Right atrium auricular region (tissue), 2 donors: Measurements from ENCODE around the gene SPCS3. TPM values are rescaled to one million over a fixed set of nuclear protein-coding genes. Genes with fewer than 3 reads are reported as not detected.

ENCODE experiments used
- DNase-seq: peaks from one replicate; pipeline ENCODE4 v3.0.0-alpha.2; 2019; ENCODE audit warnings: low spot score
- H3K27ac ChIP-seq, 2 donors: fragments of 200-600 bp; sonication (generic); 1 replicate in 1 of 2; 2 replicates in 1 of 2; pipeline ENCODE4 v1.5.1; 2016 to 2019
- H3K27me3 ChIP-seq, 2 donors: fragments of 200-600 bp; sonication (generic); one replicate each; pipeline versions ENCODE4 v1.5.1 to v1.6.0; 2017 to 2019
- H3K36me3 ChIP-seq: fragments of 200-600 bp; sonication (generic); one replicate; pipeline ENCODE4 v1.5.1; 2016
- H3K4me1 ChIP-seq, 2 donors: fragments of 200-600 bp; sonication (generic); one replicate each; pipeline versions ENCODE4 v1.5.1 to v1.6.0; 2017 to 2019
- H3K4me3 ChIP-seq, 2 donors: fragments of 200-600 bp; sonication (generic); 1 replicate in 1 of 2; 2 replicates in 1 of 2; pipeline ENCODE4 v1.5.1; 2017 to 2019; ENCODE audit warnings: mild to moderate bottlenecking in 1 of 2, moderate library complexity in 1 of 2
- H3K9me3 ChIP-seq, 2 donors: fragments of 200-600 bp; sonication (generic); one replicate each; pipeline ENCODE4 v1.5.1; 2019
- total RNA-seq, 2 donors: library from RNA; depleted of rRNA; stranded (reverse); fragments of >200 nt; gene quantifications; one replicate each; pipeline ENCODE4 v1.1.0, GENCODE V29; 2016
- TF ChIP-seq, protein P1 (sequence below), 2 donors: fragments of 200-600 bp; sonication (generic); IDR thresholded peaks; one replicate each; pipeline ENCODE4 v1.5.1; 2019; ENCODE audit warnings: antibody characterized with exemption in 2 of 2

Gene SPCS3
- total RNA-seq, 2 donors from 2014 or later: 45.7 to 55.0 TPM

DNA sequence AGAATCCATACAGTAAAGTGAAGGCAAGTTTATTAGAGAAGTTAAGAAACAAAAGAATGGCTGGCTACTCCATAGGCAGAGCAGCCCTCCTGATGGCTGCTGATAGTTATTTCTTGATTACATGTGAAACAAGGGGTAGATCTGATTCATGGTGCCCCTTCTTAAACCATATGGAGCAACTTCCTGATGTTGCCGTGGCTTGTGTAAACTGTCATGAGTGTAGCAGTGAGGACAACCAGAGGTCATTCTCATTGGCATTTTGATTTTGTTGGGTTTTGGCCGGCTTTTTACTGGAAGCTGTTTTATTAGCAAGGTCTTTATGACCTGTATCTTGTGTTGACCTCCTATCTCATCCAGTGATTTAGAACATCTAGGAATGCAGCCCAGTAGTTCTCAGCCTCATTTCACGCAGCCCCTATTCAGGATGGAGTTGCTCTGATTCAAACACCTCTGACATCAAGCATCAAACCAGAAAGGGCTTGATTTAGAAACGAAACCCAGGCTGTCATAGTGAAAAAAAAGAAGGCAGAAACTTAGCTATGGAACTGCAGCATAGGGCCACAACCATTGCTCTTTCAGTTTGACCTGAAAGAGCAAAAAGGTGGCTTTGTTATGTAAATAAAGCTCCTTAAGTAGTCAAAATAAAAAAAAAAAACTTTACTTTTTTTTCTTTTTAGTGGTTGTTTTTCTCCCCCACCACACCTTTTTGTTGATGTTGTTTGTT, 37.8 kb downstream of the SPCS3 start:
- no peaks in the 10 kb centered on the region for H3K9me3 ChIP-seq
- TF ChIP-seq, protein P1, sequence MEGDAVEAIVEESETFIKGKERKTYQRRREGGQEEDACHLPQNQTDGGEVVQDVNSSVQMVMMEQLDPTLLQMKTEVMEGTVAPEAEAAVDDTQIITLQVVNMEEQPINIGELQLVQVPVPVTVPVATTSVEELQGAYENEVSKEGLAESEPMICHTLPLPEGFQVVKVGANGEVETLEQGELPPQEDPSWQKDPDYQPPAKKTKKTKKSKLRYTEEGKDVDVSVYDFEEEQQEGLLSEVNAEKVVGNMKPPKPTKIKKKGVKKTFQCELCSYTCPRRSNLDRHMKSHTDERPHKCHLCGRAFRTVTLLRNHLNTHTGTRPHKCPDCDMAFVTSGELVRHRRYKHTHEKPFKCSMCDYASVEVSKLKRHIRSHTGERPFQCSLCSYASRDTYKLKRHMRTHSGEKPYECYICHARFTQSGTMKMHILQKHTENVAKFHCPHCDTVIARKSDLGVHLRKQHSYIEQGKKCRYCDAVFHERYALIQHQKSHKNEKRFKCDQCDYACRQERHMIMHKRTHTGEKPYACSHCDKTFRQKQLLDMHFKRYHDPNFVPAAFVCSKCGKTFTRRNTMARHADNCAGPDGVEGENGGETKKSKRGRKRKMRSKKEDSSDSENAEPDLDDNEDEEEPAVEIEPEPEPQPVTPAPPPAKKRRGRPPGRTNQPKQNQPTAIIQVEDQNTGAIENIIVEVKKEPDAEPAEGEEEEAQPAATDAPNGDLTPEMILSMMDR (IDR thresholded peaks at IDR 0.05): no peak
- no peak for DNase-seq

DNA sequence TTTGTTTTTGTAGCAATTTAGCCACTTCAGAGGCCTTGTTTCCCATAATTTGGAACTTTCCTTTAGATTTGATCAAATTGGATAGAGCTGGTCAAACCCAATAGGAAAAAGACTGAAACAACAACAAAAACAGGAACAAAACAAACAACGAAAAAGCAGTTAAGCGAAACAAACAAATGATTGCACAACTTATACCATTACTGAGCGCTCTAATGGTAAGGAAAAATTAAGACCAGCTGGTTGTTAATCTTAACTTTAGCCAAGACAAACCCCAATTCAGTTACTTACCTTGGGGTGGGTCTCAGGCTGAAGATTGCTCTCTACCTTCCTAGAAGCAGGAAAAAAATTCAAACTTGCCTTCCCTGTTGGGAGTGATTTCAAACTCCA, 38.3 kb downstream of the SPCS3 start:
- TF ChIP-seq, protein P1 (IDR thresholded peaks at IDR 0.05): no peak
- Histone ChIP-seq H3K4me3 (no peak overlapping the region), H3K36me3 (no peaks in the 10 kb centered on the region), H3K4me1 (no peaks in the 10 kb centered on the region), H3K27ac (no peak overlapping the region), H3K9me3 (no peaks in the 10 kb centered on the region), H3K27me3 (no peaks in the 10 kb centered on the region)
- DNase-seq: no peak

More for the DNA sequence above, 37.8 kb downstream of the SPCS3 start:
- Histone ChIP-seq H3K27ac (no peak overlapping the region), H3K4me3 (no peak overlapping the region), H3K4me1 (no peaks in the 10 kb centered on the region), H3K36me3 (no peaks in the 10 kb centered on the region), H3K27me3 (no peaks in the 10 kb centered on the region)

DNA sequence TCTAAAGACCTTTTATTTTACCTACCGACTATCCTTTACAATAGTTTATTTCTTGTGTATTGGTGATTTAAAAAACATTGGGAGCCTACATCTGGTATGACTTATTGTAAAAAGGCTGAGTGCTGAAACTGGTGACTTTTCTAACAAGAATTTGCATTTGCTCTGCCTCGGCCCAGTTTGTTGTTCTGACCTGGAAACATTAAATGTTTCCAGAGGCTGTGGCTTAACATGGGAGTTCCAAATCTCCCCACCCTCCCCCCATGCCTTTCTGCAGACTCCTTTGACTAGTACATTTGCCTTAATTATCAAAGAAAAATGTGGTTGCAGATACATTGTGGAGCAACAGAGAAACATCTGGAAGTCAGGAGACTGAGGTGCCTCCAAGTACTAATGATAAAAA, 39.8 kb downstream of the SPCS3 start:
- TF ChIP-seq, protein P1 (IDR thresholded peaks at IDR 0.05): no peak
- Histone ChIP-seq H3K9me3 (no peaks in the 10 kb centered on the region), H3K27ac (no peak overlapping the region), H3K36me3 (no peaks in the 10 kb centered on the region), H3K27me3 (no peaks in the 10 kb centered on the region), H3K4me3 (no peak overlapping the region), H3K4me1 (no peaks in the 10 kb centered on the region)
- DNase-seq: no peak

DNA sequence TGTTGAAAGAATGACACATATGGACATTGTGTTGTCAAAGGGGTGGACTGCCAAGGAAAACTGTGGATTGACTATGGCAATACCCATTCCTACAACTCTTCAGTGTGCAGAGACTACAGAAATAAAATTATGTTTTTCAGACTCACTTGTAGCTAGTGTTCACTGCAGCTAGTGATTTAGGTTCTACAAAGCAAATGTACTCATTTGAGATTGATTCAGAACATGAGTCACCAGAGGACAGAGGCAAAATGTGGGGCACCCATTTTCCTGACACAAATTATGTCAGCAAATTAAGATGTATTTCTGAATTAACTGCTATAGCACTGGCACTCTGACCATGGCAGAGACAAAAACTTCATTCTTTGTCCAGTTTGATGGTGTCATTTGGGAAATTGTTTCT, 40.7 kb downstream of the SPCS3 start:
- Histone ChIP-seq H3K36me3 (no peaks in the 10 kb centered on the region), H3K4me1 (no peaks in the 10 kb centered on the region), H3K4me3 (no peak overlapping the region), H3K27ac (no peak overlapping the region), H3K27me3 (no peaks in the 10 kb centered on the region), H3K9me3 (no peaks in the 10 kb centered on the region)
- TF ChIP-seq, protein P1 (IDR thresholded peaks at IDR 0.05): no peak
- DNase-seq: no peak

DNA sequence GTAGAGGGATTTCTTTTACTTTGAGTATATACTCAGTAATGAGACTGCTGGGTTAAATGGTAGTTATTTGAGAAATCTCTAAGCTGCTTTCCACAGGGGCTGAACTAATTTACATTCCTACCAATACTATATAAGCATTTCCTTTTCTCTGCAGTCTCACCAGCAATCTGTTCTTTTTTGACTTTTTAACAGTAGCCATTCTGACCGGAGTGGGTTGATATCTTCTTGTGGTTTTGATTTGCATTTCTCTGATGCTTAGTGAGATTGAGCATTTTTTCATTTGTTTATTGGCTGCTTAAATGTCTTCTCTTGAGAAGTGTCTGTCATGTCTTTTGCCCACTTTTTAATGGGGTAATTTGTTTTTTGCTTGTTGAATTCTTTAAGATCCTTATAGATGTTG, 43.3 kb downstream of the SPCS3 start:
- Histone ChIP-seq H3K36me3 (no peaks in the 10 kb centered on the region), H3K4me3 (no peak overlapping the region), H3K9me3 (peaks cover 0 to 20% of the 10 kb centered on the region in 2 donors), H3K27ac (no peak overlapping the region), H3K27me3 (no peaks in the 10 kb centered on the region), H3K4me1 (no peaks in the 10 kb centered on the region)
- TF ChIP-seq, protein P1 (IDR thresholded peaks at IDR 0.05): no peak
- DNase-seq: no peak
